Activated CD8-positive, alpha-beta memory T cell treated with anti-CD3 and anti-CD28 coated beads, Interleukin-2, amount 50 U/mL, for 4 hours (primary cell): ENCODE data around the gene PLEKHA6.

Source experiments
- DNase-seq: peaks from one replicate; pipeline ENCODE4 v3.0.0-alpha.2; 2020

Gene PLEKHA6

GRCh38 chr1:204203206-204203767 is 156.4 kb downstream of the PLEKHA6 start:
- no peak for DNase-seq

GRCh38 chr1:204202481-204202880 is 157.2 kb downstream of the PLEKHA6 start:
- DNase-seq = no peak

GRCh38 chr1:204201348-204202040 is 158.2 kb downstream of the PLEKHA6 start:
- DNase-seq = no peak

GRCh38 chr1:204199579-204199978 is 160.2 kb downstream of the PLEKHA6 start:
- no peak for DNase-seq

GRCh38 chr1:204198348-204199340 is 161.1 kb downstream of the PLEKHA6 start:
- no peak for DNase-seq

GRCh38 chr1:204197068-204197467 is 162.7 kb downstream of the PLEKHA6 start:
- DNase-seq = no peak

GRCh38 chr1:204196068-204196795 is 163.5 kb downstream of the PLEKHA6 start, which contains the start of gene KISS1:
Gene KISS1 (minus strand): TSS chr1:204196491. CDS start chr1:204192876, 3,615 bp downstream.
- DNase-seq = no peak

GRCh38 chr1:204194771-204195170 is 165.0 kb downstream of the PLEKHA6 start:
- no peak for DNase-seq

- no peak for DNase-seq
These were observed 165.6 kb downstream of the PLEKHA6 start for GRCh38 chr1:204194080-204194479.

GRCh38 chr1:204192589-204193352 is 167.0 kb downstream of the PLEKHA6 start:
- DNase-seq = no peak

GRCh38 chr1:204192046-204192445 is 167.7 kb downstream of the PLEKHA6 start:
- DNase-seq = no peak

- no peak for DNase-seq
These were observed 168.3 kb downstream of the PLEKHA6 start for GRCh38 chr1:204191456-204191855.

- peak; percentile 41 for DNase-seq
These were observed 169.2 kb downstream of the PLEKHA6 start for GRCh38 chr1:204190212-204191211.

GRCh38 chr1:204188959-204189639 is 170.6 kb downstream of the PLEKHA6 start:
- no peak for DNase-seq

- no peak for DNase-seq
These were observed 173.1 kb downstream of the PLEKHA6 start for GRCh38 chr1:204186597-204186996.

- DNase-seq = no peak
These were observed 178.6 kb downstream of the PLEKHA6 start for GRCh38 chr1:204181116-204181515.

GRCh38 chr1:204180133-204180532 is 179.6 kb downstream of the PLEKHA6 start:
- no peak for DNase-seq

- DNase-seq = no peak
These were observed 181.0 kb downstream of the PLEKHA6 start for GRCh38 chr1:204178487-204179281.

- no peak for DNase-seq
These were observed 182.6 kb downstream of the PLEKHA6 start for GRCh38 chr1:204177133-204177532.
